ENCODE results near the gene UTS2B. TPM values are rescaled to one million over a fixed set of nuclear protein-coding genes. Genes with fewer than 3 reads are reported as not detected.

Gene UTS2B
- polyA plus RNA-seq, 1 experiment: 0.40 TPM

DNA sequence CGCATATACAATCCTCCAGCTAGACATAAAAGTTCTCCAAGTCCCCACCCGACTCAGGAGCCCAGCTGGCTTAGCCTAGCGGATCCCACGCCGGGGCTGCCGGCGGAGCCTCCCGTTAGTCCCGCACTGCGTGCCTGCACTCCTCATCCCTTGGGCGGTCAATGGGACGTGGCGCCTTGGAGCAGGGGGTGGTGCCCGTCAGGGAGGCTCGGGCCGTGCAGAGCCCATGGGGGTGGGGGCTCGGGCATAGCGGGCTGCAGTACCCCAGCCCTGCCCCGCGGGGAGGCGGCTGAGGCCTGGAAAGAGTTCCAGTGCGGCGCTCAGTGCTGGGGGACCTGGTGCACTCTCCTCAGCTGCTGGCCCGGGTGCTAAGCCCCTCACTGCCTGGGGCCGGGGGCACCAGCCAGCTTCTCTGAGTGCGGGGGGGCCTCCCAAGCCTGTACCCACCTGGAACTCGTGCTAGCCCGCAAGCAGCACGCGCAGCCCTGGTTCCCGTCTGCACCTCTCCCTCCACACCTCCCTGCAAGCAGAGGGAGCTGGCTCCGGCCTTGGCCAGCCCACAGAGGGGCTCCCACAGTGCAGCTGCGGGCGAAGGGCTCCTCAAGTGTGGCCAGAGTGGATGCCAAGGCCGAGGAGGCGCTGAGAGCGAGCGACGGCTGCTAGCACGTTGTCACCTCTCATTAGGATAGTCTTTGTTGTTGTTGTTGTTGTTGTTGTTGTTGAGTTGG, 13.3 kb downstream of the UTS2B start:
- Histone ChIP-seq H3K4me3 (ENCODE audit: low read depth, low read length) (no peak overlapping the region), H3K27me3 (ENCODE audit: control insufficient read depth, insufficient read depth, low read length) (no peaks in the 10 kb centered on the region), H3K36me3 (ENCODE audit: control insufficient read depth, insufficient read depth, low read length) (no peaks in the 10 kb centered on the region)
- TF ChIP-seq, protein P1, sequence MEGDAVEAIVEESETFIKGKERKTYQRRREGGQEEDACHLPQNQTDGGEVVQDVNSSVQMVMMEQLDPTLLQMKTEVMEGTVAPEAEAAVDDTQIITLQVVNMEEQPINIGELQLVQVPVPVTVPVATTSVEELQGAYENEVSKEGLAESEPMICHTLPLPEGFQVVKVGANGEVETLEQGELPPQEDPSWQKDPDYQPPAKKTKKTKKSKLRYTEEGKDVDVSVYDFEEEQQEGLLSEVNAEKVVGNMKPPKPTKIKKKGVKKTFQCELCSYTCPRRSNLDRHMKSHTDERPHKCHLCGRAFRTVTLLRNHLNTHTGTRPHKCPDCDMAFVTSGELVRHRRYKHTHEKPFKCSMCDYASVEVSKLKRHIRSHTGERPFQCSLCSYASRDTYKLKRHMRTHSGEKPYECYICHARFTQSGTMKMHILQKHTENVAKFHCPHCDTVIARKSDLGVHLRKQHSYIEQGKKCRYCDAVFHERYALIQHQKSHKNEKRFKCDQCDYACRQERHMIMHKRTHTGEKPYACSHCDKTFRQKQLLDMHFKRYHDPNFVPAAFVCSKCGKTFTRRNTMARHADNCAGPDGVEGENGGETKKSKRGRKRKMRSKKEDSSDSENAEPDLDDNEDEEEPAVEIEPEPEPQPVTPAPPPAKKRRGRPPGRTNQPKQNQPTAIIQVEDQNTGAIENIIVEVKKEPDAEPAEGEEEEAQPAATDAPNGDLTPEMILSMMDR (IDR thresholded peaks at IDR 0.05; ENCODE audit: insufficient read depth, low read depth, low read length): no peak
- CTCF ChIA-PET: no interaction called here
- DNase-seq (ENCODE audit: low read depth): no peak
- POLR2A ChIA-PET: no interaction called here

DNA sequence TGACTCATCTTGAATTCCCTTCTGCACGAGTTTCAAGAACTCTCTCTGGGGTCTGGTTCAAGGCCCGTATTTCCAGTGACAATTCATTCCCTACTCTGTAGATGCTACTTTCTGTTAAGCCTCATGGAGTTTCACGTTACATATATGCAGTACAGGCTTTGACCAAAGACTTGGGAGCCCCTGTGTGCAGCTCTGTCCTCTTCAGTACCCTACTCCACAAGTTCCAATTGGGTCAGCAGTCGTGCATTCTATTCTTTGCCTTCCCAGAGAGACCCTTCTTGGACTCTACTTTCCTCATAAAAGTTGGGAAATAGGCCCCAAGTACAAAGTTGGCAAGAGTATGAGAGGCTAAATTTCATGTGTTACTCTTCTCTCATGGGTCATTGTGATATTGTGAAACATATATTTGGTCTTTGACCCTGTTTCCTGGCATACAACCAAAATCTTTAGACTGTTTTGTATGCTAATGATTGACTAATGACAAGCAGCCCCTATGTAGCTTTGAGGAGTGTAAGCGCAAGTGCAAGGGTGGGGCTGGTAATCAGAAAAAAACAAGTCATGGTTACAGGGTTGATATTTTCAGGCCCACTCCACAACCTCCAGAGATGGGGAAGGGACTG, 16.1 kb downstream of the UTS2B start:
- TF ChIP-seq, protein P1 (IDR thresholded peaks at IDR 0.05; ENCODE audit: insufficient read depth, low read depth, low read length): no peak
- no peak overlapping the region for H3K4me3 ChIP-seq (ENCODE audit: low read depth, low read length)
- ChIA-PET POLR2A (no interaction called here), CTCF (no interaction called here)
- DNase-seq (ENCODE audit: low read depth): no peak
- no peaks in the 10 kb centered on the region for H3K27me3 ChIP-seq (ENCODE audit: control insufficient read depth, insufficient read depth, low read length)
- no peaks in the 10 kb centered on the region for H3K36me3 ChIP-seq (ENCODE audit: control insufficient read depth, insufficient read depth, low read length)

DNA sequence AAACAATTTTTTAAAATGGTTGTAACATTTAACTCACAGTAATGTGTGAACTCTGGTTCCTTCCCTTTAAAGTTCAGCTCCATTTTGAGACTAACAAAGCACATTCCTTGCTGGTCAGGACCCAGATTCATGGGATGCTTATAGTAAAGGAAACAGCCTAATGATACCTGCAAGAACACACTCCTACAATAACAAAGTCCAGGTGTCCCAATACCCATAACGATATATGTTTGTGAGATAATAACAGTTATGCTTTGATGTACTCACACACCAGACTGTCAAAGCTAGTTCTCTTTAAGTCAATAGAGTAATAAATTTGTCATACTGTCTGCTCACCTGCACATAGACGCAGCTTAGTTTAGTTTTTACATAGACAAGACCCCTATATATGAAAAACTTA, 17.0 kb downstream of the UTS2B start:
- Histone ChIP-seq H3K36me3 (ENCODE audit: control insufficient read depth, insufficient read depth, low read length) (no peaks in the 10 kb centered on the region), H3K4me3 (ENCODE audit: low read depth, low read length) (no peak overlapping the region), H3K27me3 (ENCODE audit: control insufficient read depth, insufficient read depth, low read length) (no peaks in the 10 kb centered on the region)
- TF ChIP-seq, protein P1 (IDR thresholded peaks at IDR 0.05; ENCODE audit: insufficient read depth, low read depth, low read length): no peak
- ChIA-PET POLR2A (no interaction called here), CTCF (no interaction called here)
- no peak for DNase-seq (ENCODE audit: low read depth)

DNA sequence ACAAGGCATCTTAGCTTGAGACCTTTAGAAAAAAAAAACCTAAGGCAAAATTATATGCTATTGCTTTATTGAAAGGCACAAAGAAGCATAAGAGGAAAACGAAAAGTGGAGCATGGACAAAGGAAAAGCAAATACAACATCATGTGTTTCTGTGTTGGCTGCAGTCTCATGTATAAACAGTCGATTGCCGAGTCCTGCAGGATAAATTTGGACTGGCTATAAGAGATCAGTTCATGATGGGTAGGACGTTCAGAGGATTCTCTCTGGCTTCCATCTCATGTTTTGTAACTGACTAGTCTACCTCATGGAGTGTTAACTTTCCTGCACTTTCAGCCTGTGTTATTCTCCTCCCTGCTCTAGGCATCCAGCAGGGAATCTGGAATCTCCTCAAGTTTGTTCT, 23.0 kb downstream of the UTS2B start:
- no peak overlapping the region for H3K4me3 ChIP-seq (ENCODE audit: low read depth, low read length)

DNA sequence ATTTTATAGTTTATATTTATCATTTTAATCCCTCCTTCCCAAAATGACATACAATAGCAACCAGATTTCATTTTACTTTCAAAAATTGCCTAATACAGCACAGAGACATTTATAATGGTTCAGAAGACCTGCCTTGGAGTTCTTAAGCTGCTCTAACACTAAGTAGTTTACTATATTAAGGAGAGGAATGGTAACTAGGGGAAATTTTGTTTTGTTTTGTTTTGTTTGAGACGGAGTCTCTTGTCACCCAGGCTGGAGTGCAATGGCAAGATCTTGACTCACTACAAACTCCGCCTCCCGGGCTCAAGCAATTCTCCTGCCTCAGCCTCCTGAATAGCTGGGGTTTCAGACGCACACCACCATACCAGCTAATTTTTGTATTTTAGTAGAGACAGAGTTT, 23.9 kb downstream of the UTS2B start:
- no peaks in the 10 kb centered on the region for H3K36me3 ChIP-seq (ENCODE audit: control insufficient read depth, insufficient read depth, low read length)
- TF ChIP-seq, protein P1 (IDR thresholded peaks at IDR 0.05; ENCODE audit: insufficient read depth, low read depth, low read length): no peak
- H3K27me3 ChIP-seq (ENCODE audit: control insufficient read depth, insufficient read depth, low read length): no peaks in the 10 kb centered on the region; the same call in none of the 2 replicates
- no peak overlapping the region for H3K4me3 ChIP-seq (ENCODE audit: low read depth, low read length)
- CTCF ChIA-PET: interaction anchor here (0.6 to 1.7 kb wide), 2 partner anchors 9 to 49 kb away, joined by 3 to 4 read pairs; no protein-coding TSS in a partner anchor
- DNase-seq (ENCODE audit: low read depth): no peak
- POLR2A ChIA-PET: no interaction called here

More for the DNA sequence above, 23.0 kb downstream of the UTS2B start:
- DNase-seq (ENCODE audit: low read depth): no peak
- TF ChIP-seq, protein P1 (IDR thresholded peaks at IDR 0.05; ENCODE audit: insufficient read depth, low read depth, low read length): no peak
- H3K36me3 ChIP-seq (ENCODE audit: control insufficient read depth, insufficient read depth, low read length): no peaks in the 10 kb centered on the region
- ChIA-PET POLR2A (no interaction called here), CTCF (interaction anchor here (1.7 kb wide), 1 partner anchor 48 kb away, joined by 4 read pairs; no protein-coding TSS in a partner anchor)
- H3K27me3 ChIP-seq (ENCODE audit: control insufficient read depth, insufficient read depth, low read length): no peaks in the 10 kb centered on the region; the same call in none of the 2 replicates
